VCaP (cell line): ENCODE results near the gene ARVCF.

Source experiments
- H3K27ac ChIP-seq: fragments of 450-650 bp; 2 replicates; pipeline ENCODE4 v1.5.1; 2017
- TF ChIP-seq, protein P1 (sequence below): fragments of 450-650 bp; conservative IDR thresholded peaks from 2 replicates; pipeline ENCODE4 v1.5.1; 2017; ENCODE audit warnings: mild to moderate bottlenecking, moderate library complexity

ARVCF gene

DNA sequence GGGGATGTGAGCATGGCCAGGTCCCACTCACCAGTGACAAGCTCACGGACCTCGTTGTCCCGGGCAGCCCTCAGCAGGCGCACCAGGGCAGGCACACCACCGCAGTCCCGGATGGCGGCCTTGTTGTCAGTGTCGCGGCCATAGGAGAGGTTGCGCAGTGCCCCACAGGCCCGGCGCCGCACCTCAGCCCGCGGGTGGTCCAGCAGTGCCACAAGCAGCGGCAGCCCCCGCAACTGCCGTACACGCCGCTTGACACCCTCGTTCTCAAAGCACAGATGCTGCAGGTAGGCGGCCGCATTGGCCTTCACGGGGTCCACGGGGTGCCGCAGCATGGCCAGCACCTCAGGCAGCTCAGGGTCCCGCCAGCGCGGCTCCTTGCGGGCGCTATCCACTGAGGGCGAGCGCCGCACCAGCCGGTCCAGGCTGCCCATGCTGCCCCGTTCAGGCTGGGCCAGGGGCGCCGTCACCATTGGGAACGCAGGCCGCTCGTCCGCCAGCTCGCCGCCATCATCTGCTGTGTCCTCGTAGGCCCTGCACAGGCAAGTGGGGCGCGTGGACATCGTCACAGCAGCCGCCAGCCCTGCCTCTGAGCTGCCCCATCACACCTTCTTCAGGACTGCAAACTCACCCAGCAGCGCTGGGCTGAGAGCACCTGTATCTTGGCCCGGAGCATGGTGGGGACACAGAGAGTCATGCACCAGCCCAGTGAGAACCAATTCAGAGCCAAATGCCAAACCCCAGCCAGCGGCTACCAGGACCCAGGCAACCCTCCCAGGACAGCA is 36.7 kb downstream of the ARVCF start:
- TF ChIP-seq, protein P1, sequence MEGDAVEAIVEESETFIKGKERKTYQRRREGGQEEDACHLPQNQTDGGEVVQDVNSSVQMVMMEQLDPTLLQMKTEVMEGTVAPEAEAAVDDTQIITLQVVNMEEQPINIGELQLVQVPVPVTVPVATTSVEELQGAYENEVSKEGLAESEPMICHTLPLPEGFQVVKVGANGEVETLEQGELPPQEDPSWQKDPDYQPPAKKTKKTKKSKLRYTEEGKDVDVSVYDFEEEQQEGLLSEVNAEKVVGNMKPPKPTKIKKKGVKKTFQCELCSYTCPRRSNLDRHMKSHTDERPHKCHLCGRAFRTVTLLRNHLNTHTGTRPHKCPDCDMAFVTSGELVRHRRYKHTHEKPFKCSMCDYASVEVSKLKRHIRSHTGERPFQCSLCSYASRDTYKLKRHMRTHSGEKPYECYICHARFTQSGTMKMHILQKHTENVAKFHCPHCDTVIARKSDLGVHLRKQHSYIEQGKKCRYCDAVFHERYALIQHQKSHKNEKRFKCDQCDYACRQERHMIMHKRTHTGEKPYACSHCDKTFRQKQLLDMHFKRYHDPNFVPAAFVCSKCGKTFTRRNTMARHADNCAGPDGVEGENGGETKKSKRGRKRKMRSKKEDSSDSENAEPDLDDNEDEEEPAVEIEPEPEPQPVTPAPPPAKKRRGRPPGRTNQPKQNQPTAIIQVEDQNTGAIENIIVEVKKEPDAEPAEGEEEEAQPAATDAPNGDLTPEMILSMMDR: no peak
- H3K27ac ChIP-seq: no peak overlapping the region

DNA sequence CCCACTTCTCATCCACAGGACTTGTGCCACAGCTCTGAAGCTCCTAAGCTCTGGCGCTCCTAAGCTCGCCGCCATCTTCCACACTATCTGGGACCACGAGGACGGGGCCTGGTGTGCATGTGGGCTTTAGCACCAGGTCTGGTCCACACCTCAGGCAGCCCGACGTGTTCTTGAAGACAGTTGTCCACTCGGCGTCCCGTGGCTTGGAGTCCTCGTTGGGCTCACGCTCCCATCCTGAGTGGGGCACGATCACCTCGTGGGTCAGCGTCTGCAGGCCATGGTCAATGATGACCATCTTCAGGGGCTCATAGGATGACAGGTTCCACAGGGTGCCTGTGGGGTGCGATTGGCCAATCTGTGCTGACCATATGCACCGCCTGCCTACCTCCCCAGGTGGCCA is 37.9 kb downstream of the ARVCF start:
- no peak overlapping the region for H3K27ac ChIP-seq
- TF ChIP-seq, protein P1: no peak

DNA sequence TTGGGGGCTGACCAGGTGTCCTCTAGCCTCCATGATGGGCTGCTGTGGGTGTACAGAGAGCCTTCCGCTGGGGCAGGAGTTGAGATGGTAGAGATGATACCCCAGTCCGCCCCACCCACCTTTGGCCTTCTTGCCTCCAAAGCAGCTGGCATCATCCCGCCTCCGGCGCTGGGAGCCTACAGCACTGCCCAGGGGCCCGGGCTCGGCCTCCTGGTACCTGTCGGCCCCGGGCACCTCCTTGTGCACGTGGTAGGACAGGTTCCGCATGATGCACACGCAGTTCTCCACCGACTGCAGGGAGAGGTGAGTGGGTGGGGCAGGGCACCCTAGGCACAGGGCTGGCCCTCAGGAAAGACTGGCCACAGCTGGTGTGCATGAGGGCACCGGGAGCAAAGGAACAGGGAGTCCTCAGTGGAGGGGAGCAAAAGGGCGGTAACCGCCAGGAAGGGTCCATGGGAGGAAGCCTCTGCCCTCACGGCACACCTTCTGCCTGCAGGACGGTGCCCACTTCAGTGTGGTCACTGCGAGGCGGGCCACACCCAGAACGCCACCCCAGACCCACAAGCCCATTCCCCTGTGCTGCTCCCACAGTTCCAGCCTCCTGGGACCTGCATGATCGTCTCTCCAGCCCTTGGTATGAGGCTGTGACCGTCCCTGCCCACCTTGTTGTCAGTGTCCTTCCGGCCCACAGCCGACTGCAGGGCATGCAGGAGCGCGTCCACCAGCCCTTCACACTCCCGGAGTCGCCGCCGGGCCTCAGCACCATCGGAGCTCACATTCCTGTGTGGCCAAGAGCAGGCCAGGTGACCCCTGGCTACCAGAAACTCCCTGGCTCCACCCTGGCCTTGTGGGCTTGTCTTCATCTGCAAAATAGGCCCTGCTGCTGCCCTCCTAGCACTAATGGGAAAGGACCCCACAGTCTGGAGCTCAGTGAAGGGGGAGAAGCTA is 39.1 kb downstream of the ARVCF start:
- no peak overlapping the region for H3K27ac ChIP-seq
- TF ChIP-seq, protein P1: no peak

DNA sequence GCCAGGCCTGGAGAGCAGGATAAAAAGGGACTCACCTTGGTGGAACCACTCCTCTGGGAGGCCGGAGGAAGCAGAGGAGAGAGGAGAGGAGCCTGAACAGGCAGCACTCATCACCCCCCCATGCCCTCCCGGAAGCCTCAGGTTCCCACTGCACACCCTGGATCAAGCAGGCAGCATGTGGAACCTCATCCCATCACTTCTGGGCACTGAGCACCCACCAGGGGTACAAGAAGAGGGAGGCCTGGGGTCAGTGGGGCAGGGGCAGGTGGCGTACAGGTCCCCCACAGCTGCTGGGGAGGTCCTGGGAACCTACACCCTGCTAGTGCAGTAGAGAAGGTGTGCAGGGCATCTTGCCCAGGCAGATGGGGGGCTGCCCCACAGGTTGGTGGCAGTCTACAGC is 40.0 kb downstream of the ARVCF start:
- no peak overlapping the region for H3K27ac ChIP-seq

DNA sequence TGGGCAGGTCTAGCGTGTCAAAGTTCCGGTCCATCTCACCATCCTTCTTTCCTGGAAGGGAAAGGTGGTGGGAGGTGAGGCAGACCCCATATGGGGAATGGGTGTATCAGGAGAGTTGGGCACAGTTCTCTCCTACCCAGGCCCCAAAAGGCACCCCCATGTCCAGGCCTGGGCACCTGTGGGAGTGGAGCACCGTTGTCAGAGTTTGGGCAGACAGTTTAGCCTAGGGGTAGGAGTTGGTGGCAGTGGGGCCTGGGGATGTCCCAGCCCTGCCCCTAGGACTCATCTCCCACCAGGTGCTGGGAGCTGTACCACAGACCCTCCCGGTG is 41.0 kb downstream of the ARVCF start:
- H3K27ac ChIP-seq: peak overlapping the region; percentile 19; the same call in 1 of the 2 replicates
- TF ChIP-seq, protein P1: no peak

More for the DNA sequence above, 40.0 kb downstream of the ARVCF start:
- TF ChIP-seq, protein P1: no peak

DNA sequence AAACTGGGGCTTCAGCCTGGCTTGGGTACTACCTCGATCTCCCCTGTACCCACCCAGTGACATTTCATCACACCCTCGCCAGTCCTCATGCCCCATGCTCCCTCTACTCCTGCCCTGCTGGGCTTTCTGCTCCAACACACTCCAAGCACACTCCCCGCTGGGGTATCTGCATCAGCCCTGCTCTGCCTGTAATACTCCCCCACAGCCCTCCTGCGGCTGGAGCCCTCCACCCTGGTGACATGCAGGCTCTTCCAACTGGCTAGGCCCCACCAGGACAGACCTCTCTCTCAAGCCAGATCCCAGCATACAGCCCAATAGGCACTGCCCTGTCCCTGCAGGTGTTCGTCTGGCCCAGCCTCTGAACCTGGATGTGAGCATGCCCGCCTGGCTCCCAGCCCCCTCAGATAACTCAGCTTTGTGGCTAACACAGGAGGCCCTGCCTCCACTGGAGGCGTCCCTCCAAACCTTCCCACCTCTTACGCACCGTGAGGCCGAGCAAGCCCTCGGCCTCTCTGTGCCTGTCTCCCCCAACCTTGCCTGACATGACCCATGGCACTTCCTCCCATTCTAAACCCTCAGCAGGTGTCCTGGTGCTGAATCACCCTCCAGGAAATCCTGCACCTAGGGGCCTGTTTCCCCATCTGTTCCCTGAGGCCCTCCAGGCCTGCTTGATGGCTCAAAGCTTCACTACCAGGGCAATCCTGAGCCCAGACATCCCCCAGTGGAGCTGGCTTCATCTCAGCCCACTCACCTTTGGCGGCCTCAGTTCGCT is 41.5 kb downstream of the ARVCF start:
- peak overlapping the region; percentile 19 for H3K27ac ChIP-seq
- TF ChIP-seq, protein P1: no peak
